ENCODE data around the gene ARFIP1.
"Not testable (repeated sequence)": the region's sequence is repeated elsewhere in the genome, so short reads cannot be mapped to it uniquely, and the experiment has no call there.

DNA sequence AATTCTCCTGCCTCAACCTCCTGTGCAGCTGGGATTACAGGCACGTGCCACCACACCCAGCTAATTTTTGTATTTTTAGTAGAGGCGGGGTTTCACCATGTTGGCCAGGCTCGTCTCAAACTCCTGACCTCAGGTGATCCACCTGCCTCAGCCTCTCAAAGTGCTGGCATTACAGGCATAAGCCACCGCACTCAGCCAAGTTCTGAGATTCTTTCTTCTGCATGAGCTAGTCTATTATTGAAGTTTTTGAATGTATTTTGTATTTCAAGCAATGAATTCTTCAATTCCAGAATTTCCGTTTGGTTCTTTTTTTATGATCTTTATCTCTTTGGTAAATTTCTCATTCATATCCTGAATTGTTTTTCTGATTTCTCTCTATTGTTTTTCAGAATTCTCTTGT is 74.3 kb downstream of the ARFIP1 start:
- TF ChIP-seq, protein P1, sequence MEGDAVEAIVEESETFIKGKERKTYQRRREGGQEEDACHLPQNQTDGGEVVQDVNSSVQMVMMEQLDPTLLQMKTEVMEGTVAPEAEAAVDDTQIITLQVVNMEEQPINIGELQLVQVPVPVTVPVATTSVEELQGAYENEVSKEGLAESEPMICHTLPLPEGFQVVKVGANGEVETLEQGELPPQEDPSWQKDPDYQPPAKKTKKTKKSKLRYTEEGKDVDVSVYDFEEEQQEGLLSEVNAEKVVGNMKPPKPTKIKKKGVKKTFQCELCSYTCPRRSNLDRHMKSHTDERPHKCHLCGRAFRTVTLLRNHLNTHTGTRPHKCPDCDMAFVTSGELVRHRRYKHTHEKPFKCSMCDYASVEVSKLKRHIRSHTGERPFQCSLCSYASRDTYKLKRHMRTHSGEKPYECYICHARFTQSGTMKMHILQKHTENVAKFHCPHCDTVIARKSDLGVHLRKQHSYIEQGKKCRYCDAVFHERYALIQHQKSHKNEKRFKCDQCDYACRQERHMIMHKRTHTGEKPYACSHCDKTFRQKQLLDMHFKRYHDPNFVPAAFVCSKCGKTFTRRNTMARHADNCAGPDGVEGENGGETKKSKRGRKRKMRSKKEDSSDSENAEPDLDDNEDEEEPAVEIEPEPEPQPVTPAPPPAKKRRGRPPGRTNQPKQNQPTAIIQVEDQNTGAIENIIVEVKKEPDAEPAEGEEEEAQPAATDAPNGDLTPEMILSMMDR (IDR thresholded peaks at IDR 0.05 in 4 of 5, conservative IDR thresholded peaks at IDR 0.05 in 1 of 5), result not testable (repeated sequence)
- TF ChIP-seq POLR2A (IDR thresholded peaks at IDR 0.05), result not testable (repeated sequence)

Measured in gastrocnemius medialis (tissue), 4 donors.